ENCODE results near the gene PARP14. TPM values are rescaled to one million over a fixed set of nuclear protein-coding genes. Genes with fewer than 3 reads are reported as not detected.
"Not testable (repeated sequence)": the region's sequence is repeated elsewhere in the genome, so short reads cannot be mapped to it uniquely, and the experiment has no call there.

Gene PARP14
- 9.3 TPM for polyA plus RNA-seq (2013, experiment 1 of 2)
- 8.0 TPM for polyA plus RNA-seq (2013, experiment 2 of 2)

GRCh38 chr3:122680475-122681283 is at the start of gene PARP14:
TSS of gene PARP14 (plus strand) at chr3:122680839. CDS start at chr3:122680884, 45 bp downstream.
- H3K4me1 ChIP-seq (ENCODE audit: control insufficient read depth, insufficient read depth, low read length, poor library complexity, severe bottlenecking): peaks cover 7% of the 10 kb centered on the region
- H3K9me3 ChIP-seq (ENCODE audit: control insufficient read depth, low read length): no peaks in the 10 kb centered on the region
- peak within 1 kb of the TSS; percentile 57 for H3K4me3 ChIP-seq (ENCODE audit: extremely low read depth, insufficient read depth, low read length, poor library complexity, severe bottlenecking)
- peak within 1 kb of the TSS; percentile 66 for H3K27ac ChIP-seq (ENCODE audit: low read depth, low read length, severe bottlenecking)
- no peaks in the 10 kb centered on the region for H3K36me3 ChIP-seq (ENCODE audit: control insufficient read depth, insufficient read depth, low read length)
- WGBS, 2 experiments (ENCODE audit: insufficient coverage in 2 of 2): 8% methylated on average over 29 to 33 of the region's 63 CpGs

GRCh38 chr3:122635789-122636188 is 44.9 kb upstream of the PARP14 start:
- Histone ChIP-seq H3K27ac (ENCODE audit: low read depth, low read length, severe bottlenecking) (no peak overlapping the region), H3K4me3 (ENCODE audit: extremely low read depth, insufficient read depth, low read length, poor library complexity, severe bottlenecking) (no peak overlapping the region), H3K9me3 (ENCODE audit: control insufficient read depth, low read length) (no peaks in the 10 kb centered on the region), H3K4me1 (ENCODE audit: control insufficient read depth, insufficient read depth, low read length, poor library complexity, severe bottlenecking) (no peaks in the 10 kb centered on the region), H3K36me3 (ENCODE audit: control insufficient read depth, insufficient read depth, low read length) (no peaks in the 10 kb centered on the region)
- WGBS, 2 experiments (ENCODE audit: insufficient coverage in 2 of 2): 93 to 96% methylated on average over 3 of the region's 5 CpGs

- 66 to 86% methylated on average over 3 of the region's 3 CpGs for WGBS, 2 experiments (ENCODE audit: insufficient coverage in 2 of 2)
- Histone ChIP-seq H3K4me1 (ENCODE audit: control insufficient read depth, insufficient read depth, low read length, poor library complexity, severe bottlenecking) (no peaks in the 10 kb centered on the region), H3K9me3 (ENCODE audit: control insufficient read depth, low read length) (no peaks in the 10 kb centered on the region), H3K27ac (ENCODE audit: low read depth, low read length, severe bottlenecking) (no peak overlapping the region), H3K4me3 (ENCODE audit: extremely low read depth, insufficient read depth, low read length, poor library complexity, severe bottlenecking) (no peak overlapping the region), H3K36me3 (ENCODE audit: control insufficient read depth, insufficient read depth, low read length) (no peaks in the 10 kb centered on the region)
These were observed 43.9 kb upstream of the PARP14 start for GRCh38 chr3:122636697-122637096.

- Histone ChIP-seq H3K4me1 (ENCODE audit: control insufficient read depth, insufficient read depth, low read length, poor library complexity, severe bottlenecking) (no peaks in the 10 kb centered on the region), H3K9me3 (ENCODE audit: control insufficient read depth, low read length) (no peaks in the 10 kb centered on the region)
These were observed 40.1 kb upstream of the PARP14 start for GRCh38 chr3:122640437-122640999.

GRCh38 chr3:122642935-122643334 is 37.7 kb upstream of the PARP14 start:
- Histone ChIP-seq H3K9me3 (ENCODE audit: control insufficient read depth, low read length) (no peaks in the 10 kb centered on the region), H3K4me1 (ENCODE audit: control insufficient read depth, insufficient read depth, low read length, poor library complexity, severe bottlenecking) (no peaks in the 10 kb centered on the region)
- 89% methylated on average over 1 of the region's 2 CpGs; no CpG with 5 or more reads in 1 of the 2 experiments for WGBS, 2 experiments (ENCODE audit: insufficient coverage in 2 of 2)

More at GRCh38 chr3:122640437-122640999, 40.1 kb upstream of the PARP14 start:
- H3K4me3 ChIP-seq (ENCODE audit: extremely low read depth, insufficient read depth, low read length, poor library complexity, severe bottlenecking): no peak overlapping the region
- no peaks in the 10 kb centered on the region for H3K36me3 ChIP-seq (ENCODE audit: control insufficient read depth, insufficient read depth, low read length)
- no peak overlapping the region for H3K27ac ChIP-seq (ENCODE audit: low read depth, low read length, severe bottlenecking)

GRCh38 chr3:122646146-122646988 is 34.3 kb upstream of the PARP14 start:
- H3K4me3 ChIP-seq (ENCODE audit: extremely low read depth, insufficient read depth, low read length, poor library complexity, severe bottlenecking): no peak overlapping the region
- peaks cover 4% of the 10 kb centered on the region for H3K9me3 ChIP-seq (ENCODE audit: control insufficient read depth, low read length)
- no peak overlapping the region for H3K27ac ChIP-seq (ENCODE audit: low read depth, low read length, severe bottlenecking)
- H3K36me3 ChIP-seq (ENCODE audit: control insufficient read depth, insufficient read depth, low read length): no peaks in the 10 kb centered on the region
- WGBS, 2 experiments (ENCODE audit: insufficient coverage in 2 of 2): 71 to 87% methylated on average over 1 to 4 of the region's 5 CpGs
- H3K4me1 ChIP-seq (ENCODE audit: control insufficient read depth, insufficient read depth, low read length, poor library complexity, severe bottlenecking): no peaks in the 10 kb centered on the region

More at GRCh38 chr3:122642935-122643334, 37.7 kb upstream of the PARP14 start:
- Histone ChIP-seq H3K4me3 (ENCODE audit: extremely low read depth, insufficient read depth, low read length, poor library complexity, severe bottlenecking) (no peak overlapping the region), H3K36me3 (ENCODE audit: control insufficient read depth, insufficient read depth, low read length) (no peaks in the 10 kb centered on the region), H3K27ac (ENCODE audit: low read depth, low read length, severe bottlenecking) (no peak overlapping the region)

GRCh38 chr3:122651233-122651907 is 29.3 kb upstream of the PARP14 start:
- H3K36me3 ChIP-seq (ENCODE audit: control insufficient read depth, insufficient read depth, low read length); H3K4me1 ChIP-seq (ENCODE audit: control insufficient read depth, insufficient read depth, low read length, poor library complexity, severe bottlenecking); H3K4me3 ChIP-seq (ENCODE audit: extremely low read depth, insufficient read depth, low read length, poor library complexity, severe bottlenecking); H3K27ac ChIP-seq (ENCODE audit: low read depth, low read length, severe bottlenecking); H3K9me3 ChIP-seq (ENCODE audit: control insufficient read depth, low read length): not testable (repeated sequence)
- 75 to 83% methylated on average over 8 to 9 of the region's 11 CpGs for WGBS, 2 experiments (ENCODE audit: insufficient coverage in 2 of 2)

- not testable (repeated sequence) for H3K9me3 ChIP-seq (ENCODE audit: control insufficient read depth, low read length); H3K27ac ChIP-seq (ENCODE audit: low read depth, low read length, severe bottlenecking); H3K4me3 ChIP-seq (ENCODE audit: extremely low read depth, insufficient read depth, low read length, poor library complexity, severe bottlenecking); H3K36me3 ChIP-seq (ENCODE audit: control insufficient read depth, insufficient read depth, low read length); H3K4me1 ChIP-seq (ENCODE audit: control insufficient read depth, insufficient read depth, low read length, poor library complexity, severe bottlenecking)
- WGBS, 2 experiments (ENCODE audit: insufficient coverage in 2 of 2): 77 to 90% methylated on average over 6 of the region's 6 CpGs
These were observed 28.7 kb upstream of the PARP14 start for GRCh38 chr3:122651962-122652361.

GRCh38 chr3:122658336-122658735 is 22.3 kb upstream of the PARP14 start:
- H3K9me3 ChIP-seq (ENCODE audit: control insufficient read depth, low read length); H3K4me3 ChIP-seq (ENCODE audit: extremely low read depth, insufficient read depth, low read length, poor library complexity, severe bottlenecking); H3K36me3 ChIP-seq (ENCODE audit: control insufficient read depth, insufficient read depth, low read length); H3K27ac ChIP-seq (ENCODE audit: low read depth, low read length, severe bottlenecking); H3K4me1 ChIP-seq (ENCODE audit: control insufficient read depth, insufficient read depth, low read length, poor library complexity, severe bottlenecking): not testable (repeated sequence)
- no CpG with 5 or more reads among the region's 4 CpGs for WGBS, 2 experiments (ENCODE audit: insufficient coverage in 2 of 2)

- Histone ChIP-seq H3K9me3 (ENCODE audit: control insufficient read depth, low read length) (no peaks in the 10 kb centered on the region), H3K36me3 (ENCODE audit: control insufficient read depth, insufficient read depth, low read length) (no peaks in the 10 kb centered on the region), H3K27ac (ENCODE audit: low read depth, low read length, severe bottlenecking) (no peak overlapping the region), H3K4me1 (ENCODE audit: control insufficient read depth, insufficient read depth, low read length, poor library complexity, severe bottlenecking) (no peaks in the 10 kb centered on the region), H3K4me3 (ENCODE audit: extremely low read depth, insufficient read depth, low read length, poor library complexity, severe bottlenecking) (no peak overlapping the region)
- 60 to 68% methylated on average over 6 to 7 of the region's 14 CpGs for WGBS, 2 experiments (ENCODE audit: insufficient coverage in 2 of 2)
These were observed 20.2 kb upstream of the PARP14 start for GRCh38 chr3:122660297-122660974.

Measured in mesodermal cell (in vitro differentiated cells).